C4-2B (cell line): ENCODE data around the gene TNFSF10.

Experiments used
- ZFX ChIP-seq: fragments of 450-650 bp; IDR thresholded peaks from 2 replicates; pipeline ENCODE4 v1.6.1; 2017
- TF ChIP-seq, protein P1 (sequence below): fragments of 450-650 bp; conservative IDR thresholded peaks from 2 replicates; pipeline ENCODE4 v1.5.1; 2017; ENCODE audit warnings: mild to moderate bottlenecking

DNA sequence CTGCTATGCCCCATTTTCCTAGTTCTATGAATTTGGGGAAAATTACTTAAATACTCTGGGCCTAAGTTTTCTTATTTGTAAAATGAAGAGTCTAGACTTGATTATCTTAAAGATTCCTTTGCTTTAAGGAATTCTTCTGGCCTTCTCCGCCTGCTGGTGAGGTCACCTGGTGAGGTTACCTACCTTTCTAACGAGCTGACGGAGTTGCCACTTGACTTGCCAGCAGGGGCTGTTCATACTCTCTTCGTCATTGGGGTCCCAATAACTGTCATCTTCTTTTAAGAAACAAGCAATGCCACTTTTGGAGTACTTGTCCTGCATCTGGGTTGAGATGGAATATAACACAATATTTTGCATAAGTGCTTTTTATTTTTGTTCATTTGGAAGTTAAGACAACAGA lies 8.6 kb downstream of the TNFSF10 start:
- TF ChIP-seq, protein P1, sequence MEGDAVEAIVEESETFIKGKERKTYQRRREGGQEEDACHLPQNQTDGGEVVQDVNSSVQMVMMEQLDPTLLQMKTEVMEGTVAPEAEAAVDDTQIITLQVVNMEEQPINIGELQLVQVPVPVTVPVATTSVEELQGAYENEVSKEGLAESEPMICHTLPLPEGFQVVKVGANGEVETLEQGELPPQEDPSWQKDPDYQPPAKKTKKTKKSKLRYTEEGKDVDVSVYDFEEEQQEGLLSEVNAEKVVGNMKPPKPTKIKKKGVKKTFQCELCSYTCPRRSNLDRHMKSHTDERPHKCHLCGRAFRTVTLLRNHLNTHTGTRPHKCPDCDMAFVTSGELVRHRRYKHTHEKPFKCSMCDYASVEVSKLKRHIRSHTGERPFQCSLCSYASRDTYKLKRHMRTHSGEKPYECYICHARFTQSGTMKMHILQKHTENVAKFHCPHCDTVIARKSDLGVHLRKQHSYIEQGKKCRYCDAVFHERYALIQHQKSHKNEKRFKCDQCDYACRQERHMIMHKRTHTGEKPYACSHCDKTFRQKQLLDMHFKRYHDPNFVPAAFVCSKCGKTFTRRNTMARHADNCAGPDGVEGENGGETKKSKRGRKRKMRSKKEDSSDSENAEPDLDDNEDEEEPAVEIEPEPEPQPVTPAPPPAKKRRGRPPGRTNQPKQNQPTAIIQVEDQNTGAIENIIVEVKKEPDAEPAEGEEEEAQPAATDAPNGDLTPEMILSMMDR: no peak
- no peak for TF ChIP-seq ZFX
